ENCODE results near the gene NEU2.

DNA sequence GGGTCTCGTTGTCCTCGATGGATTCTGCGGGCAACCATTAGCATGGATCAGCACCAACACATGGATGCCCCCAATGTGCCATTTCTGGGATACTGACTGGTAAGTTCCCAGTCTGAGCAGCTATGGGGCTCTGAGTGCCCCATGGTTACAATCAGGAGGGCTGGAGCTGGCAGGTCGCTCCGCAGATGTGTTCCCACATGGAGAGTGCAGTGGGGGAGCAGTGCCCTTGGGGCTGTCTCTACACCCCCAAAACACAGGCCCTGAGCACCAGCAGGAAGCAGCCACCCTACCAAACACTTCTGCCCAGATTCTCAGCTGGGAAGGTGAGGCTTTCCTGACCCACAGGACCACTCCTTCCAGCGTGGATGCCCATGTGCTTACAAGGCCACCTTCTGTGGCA lies 27.4 kb upstream of the NEU2 start:
- TF ChIP-seq, protein P1, sequence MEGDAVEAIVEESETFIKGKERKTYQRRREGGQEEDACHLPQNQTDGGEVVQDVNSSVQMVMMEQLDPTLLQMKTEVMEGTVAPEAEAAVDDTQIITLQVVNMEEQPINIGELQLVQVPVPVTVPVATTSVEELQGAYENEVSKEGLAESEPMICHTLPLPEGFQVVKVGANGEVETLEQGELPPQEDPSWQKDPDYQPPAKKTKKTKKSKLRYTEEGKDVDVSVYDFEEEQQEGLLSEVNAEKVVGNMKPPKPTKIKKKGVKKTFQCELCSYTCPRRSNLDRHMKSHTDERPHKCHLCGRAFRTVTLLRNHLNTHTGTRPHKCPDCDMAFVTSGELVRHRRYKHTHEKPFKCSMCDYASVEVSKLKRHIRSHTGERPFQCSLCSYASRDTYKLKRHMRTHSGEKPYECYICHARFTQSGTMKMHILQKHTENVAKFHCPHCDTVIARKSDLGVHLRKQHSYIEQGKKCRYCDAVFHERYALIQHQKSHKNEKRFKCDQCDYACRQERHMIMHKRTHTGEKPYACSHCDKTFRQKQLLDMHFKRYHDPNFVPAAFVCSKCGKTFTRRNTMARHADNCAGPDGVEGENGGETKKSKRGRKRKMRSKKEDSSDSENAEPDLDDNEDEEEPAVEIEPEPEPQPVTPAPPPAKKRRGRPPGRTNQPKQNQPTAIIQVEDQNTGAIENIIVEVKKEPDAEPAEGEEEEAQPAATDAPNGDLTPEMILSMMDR (IDR thresholded peaks at IDR 0.05): no peak
- no peak for TF ChIP-seq SMC3 (IDR thresholded peaks at IDR 0.05)
- TF ChIP-seq, protein P2, sequence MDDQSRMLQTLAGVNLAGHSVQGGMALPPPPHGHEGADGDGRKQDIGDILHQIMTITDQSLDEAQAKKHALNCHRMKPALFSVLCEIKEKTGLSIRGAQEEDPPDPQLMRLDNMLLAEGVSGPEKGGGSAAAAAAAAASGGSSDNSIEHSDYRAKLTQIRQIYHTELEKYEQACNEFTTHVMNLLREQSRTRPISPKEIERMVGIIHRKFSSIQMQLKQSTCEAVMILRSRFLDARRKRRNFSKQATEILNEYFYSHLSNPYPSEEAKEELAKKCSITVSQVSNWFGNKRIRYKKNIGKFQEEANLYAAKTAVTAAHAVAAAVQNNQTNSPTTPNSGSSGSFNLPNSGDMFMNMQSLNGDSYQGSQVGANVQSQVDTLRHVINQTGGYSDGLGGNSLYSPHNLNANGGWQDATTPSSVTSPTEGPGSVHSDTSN (IDR thresholded peaks at IDR 0.05): no peak
- TF ChIP-seq, protein P3, sequence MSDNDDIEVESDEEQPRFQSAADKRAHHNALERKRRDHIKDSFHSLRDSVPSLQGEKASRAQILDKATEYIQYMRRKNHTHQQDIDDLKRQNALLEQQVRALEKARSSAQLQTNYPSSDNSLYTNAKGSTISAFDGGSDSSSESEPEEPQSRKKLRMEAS (IDR thresholded peaks at IDR 0.05): no peak

All from A549 (cell line).